Transverse colon (tissue), 4 donors: ENCODE measurements around the gene MACF1. TPM values are rescaled to one million over a fixed set of nuclear protein-coding genes. Genes with fewer than 3 reads are reported as not detected.
"Not testable (repeated sequence)": the region's sequence is repeated elsewhere in the genome, so short reads cannot be mapped to it uniquely, and the experiment has no call there.

ENCODE experiments used
- DNase-seq: peaks from one replicate; pipeline ENCODE4 v3.0.0-alpha.2; 2019
- H3K27ac ChIP-seq, 4 donors: fragments of 200-600 bp; sonication (generic); 2 replicates each; pipeline ENCODE4 v1.5.1; 2016 to 2018; ENCODE audit warnings: inconsistent platforms in 4 of 4
- H3K27me3 ChIP-seq: fragments of 200-600 bp; sonication (generic); 2 replicates; pipeline ENCODE4 v1.5.1; 2017; ENCODE audit warnings: inconsistent platforms
- H3K36me3 ChIP-seq, 4 donors: fragments of 200-600 bp; sonication (generic); 2 replicates each; pipeline ENCODE4 v1.5.1; 2017 to 2019; ENCODE audit warnings: inconsistent platforms in 4 of 4
- H3K4me1 ChIP-seq, 4 donors: fragments of 200-600 bp; sonication (generic); 2 replicates each; pipeline ENCODE4 v1.5.1; 2017 to 2020; ENCODE audit warnings: inconsistent platforms in 4 of 4
- H3K4me3 ChIP-seq, 4 donors: fragments of 200-600 bp; sonication (generic); 1 replicate in 1 of 4; 2 replicates in 3 of 4; pipeline versions ENCODE4 v1.5.1 to v1.6.1; 2017 to 2019; ENCODE audit warnings: inconsistent platforms in 4 of 4
- H3K9me3 ChIP-seq, 2 donors: fragments of 200-600 bp; sonication (generic); 2 replicates each; pipeline ENCODE4 v1.5.1; 2017 to 2019; ENCODE audit warnings: inconsistent platforms in 2 of 2
- CTCF ChIP-seq, 5 experiments: fragments of 200-600 bp in 3 of 5; fragments of 450-650 bp in 2 of 5; sonication (generic) in 3 of 5; IDR thresholded peaks; 1 replicate in 2 of 5; 2 replicates in 3 of 5; pipeline ENCODE4 v1.5.1; 2016 to 2017; ENCODE audit warnings: antibody characterized with exemption in 5 of 5, inconsistent platforms in 3 of 5, mild to moderate bottlenecking in 2 of 5, moderate library complexity in 1 of 5
- EP300 ChIP-seq: sonication (generic); formaldehyde crosslinking; IDR thresholded peaks from one replicate; pipeline ENCODE4 v1.6.1; 2017; ENCODE audit warnings: antibody characterized with exemption, low read depth
- POLR2A ChIP-seq: fragments of 450-650 bp; IDR thresholded peaks from one replicate; pipeline ENCODE4 v1.6.1; 2016; ENCODE audit warnings: antibody characterized with exemption, mild to moderate bottlenecking, moderate library complexity
- POLR2AphosphoS5 ChIP-seq, 3 donors: sonication (generic); formaldehyde crosslinking; IDR thresholded peaks; one replicate each; pipeline ENCODE4 v1.6.1; 2016; ENCODE audit warnings: antibody characterized with exemption in 3 of 3
- WGBS, 2 donors: methylation state at CpG; one replicate each; pipeline ENCODE4 v1.1.5; 2018; ENCODE audit warnings: low coverage in 1 of 2; 5-methylcytosine and 5-hydroxymethylcytosine counted together
- in situ Hi-C, 4 donors: fragments of 200-750 bp; cut with MboI; loops; one replicate each; pipeline versions ENCODE4 v1.15.0 to v1.15.1; 2017; ENCODE audit warnings: low sequenced_read_pairs in 3 of 4, low pct_ligation_motif_present in 1 of 4, low pct_unique_long_range_greater_than_20kb in 1 of 4
- intact Hi-C: fragments of 100-400 bp; cut with DNase I; formaldehyde crosslinking; loops from one replicate; pipeline ENCODE4 v1.15.1; 2023; ENCODE audit warnings: low total_unique reads
- total RNA-seq, 4 donors: library from RNA; depleted of rRNA; stranded (reverse); fragments of >200 nt; gene quantifications; one replicate each; pipeline ENCODE4 v1.1.0, GENCODE V29; 2016

Gene MACF1
- total RNA-seq, 4 donors from 2014 or later, result 190 to 300 (median 254) TPM

- H3K27ac ChIP-seq, H3K36me3 ChIP-seq, intact Hi-C loops, H3K9me3 ChIP-seq: not testable (repeated sequence)
- in situ Hi-C loops, result loop anchor here in 1 of 4 donors (10.0 kb wide), 1 partner anchor 292 kb away; the partner anchor contains the start of gene BMP8B
- peaks cover 40% of the 10 kb centered on the region for H3K27me3 ChIP-seq
- 39% methylated on average over 53 of the region's 67 CpGs; no CpG with 5 or more reads in 1 of the 2 donors for WGBS, 2 donors
- peak overlapping the region in 3 of 4 donors; percentile 38 to 51 (median 46) for H3K4me3 ChIP-seq
- H3K4me1 ChIP-seq, result peaks cover 5 to 17% (median 11%) of the 10 kb centered on the region in 4 donors
- peak in 1 of 3 donors; percentile 24 for TF ChIP-seq POLR2AphosphoS5 (IDR thresholded peaks at IDR 0.05)
- peak; percentile 64 for DNase-seq
Measured at GRCh38 chr1:39492118-39493042, 287.9 kb downstream of the MACF1 start.

- H3K9me3 ChIP-seq, H3K27ac ChIP-seq, H3K36me3 ChIP-seq, DNase-seq, intact Hi-C loops, H3K4me3 ChIP-seq: not testable (repeated sequence)
- H3K4me1 ChIP-seq, result peaks cover 5 to 17% (median 11%) of the 10 kb centered on the region in 4 donors
- in situ Hi-C loops, result loop anchor here in 1 of 4 donors (10.0 kb wide), 1 partner anchor 292 kb away; the partner anchor contains the start of gene BMP8B
- peaks cover 40% of the 10 kb centered on the region for H3K27me3 ChIP-seq
- WGBS, 2 donors, result 87% methylated on average over 13 of the region's 13 CpGs; no CpG with 5 or more reads in 1 of the 2 donors
Measured at GRCh38 chr1:39493043-39493810, 288.7 kb downstream of the MACF1 start.

GRCh38 chr1:39494671-39495410 is 290.3 kb downstream of the MACF1 start:
- 89 to 100% methylated on average over 2 to 10 of the region's 14 CpGs for WGBS, 2 donors
- no peaks in the 10 kb centered on the region for H3K9me3 ChIP-seq
- TF ChIP-seq POLR2A (no peak), CTCF (IDR thresholded peaks at IDR 0.05) (no peak), POLR2AphosphoS5 (IDR thresholded peaks at IDR 0.05) (no peak), EP300 (no peak)
- no peak overlapping the region for H3K27ac ChIP-seq
- no peak overlapping the region for H3K4me3 ChIP-seq
- in situ Hi-C loops, result loop anchor here in 1 of 4 donors (10.0 kb wide), 1 partner anchor 290 kb away; the partner anchor contains the start of gene BMP8B
- H3K4me1 ChIP-seq, result peaks cover 5 to 17% (median 11%) of the 10 kb centered on the region in 4 donors
- H3K27me3 ChIP-seq, result peaks cover 40% of the 10 kb centered on the region
- intact Hi-C loops, result no loop called here
- DNase-seq, result no peak
- no peaks in the 10 kb centered on the region for H3K36me3 ChIP-seq

- DNase-seq, H3K36me3 ChIP-seq, H3K4me3 ChIP-seq, H3K9me3 ChIP-seq, intact Hi-C loops, H3K27ac ChIP-seq, H3K4me1 ChIP-seq: not testable (repeated sequence)
- H3K27me3 ChIP-seq, result peaks cover 26% of the 10 kb centered on the region
- 84 to 89% methylated on average over 2 to 5 of the region's 5 CpGs for WGBS, 2 donors
- in situ Hi-C loops, result loop anchor here in 1 of 4 donors (10.0 kb wide), 1 partner anchor 288 kb away; the partner anchor contains the start of gene BMP8B
Measured at GRCh38 chr1:39496520-39496919, 292.0 kb downstream of the MACF1 start.

DNA sequence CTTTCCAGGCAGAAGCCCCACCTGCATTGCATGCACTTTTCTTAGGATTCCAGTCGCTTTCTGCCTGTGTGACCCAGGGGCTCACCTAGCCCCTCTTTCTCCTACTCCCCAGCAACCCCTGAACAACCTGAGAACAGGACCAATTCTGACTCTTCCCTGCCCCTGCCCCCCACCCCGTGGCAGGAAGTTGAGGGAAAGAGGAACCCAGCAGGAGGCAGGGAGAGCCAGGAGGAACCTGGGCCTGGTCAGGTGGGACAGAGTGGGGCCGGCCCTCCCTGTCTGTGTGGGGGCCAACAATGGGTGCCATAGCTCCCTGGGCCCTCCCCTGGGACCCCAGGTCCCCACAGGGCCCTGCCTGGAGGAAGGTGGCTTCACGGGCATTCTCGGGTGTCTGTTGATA is 293.1 kb downstream of the MACF1 start:
- no peak overlapping the region for H3K4me3 ChIP-seq
- intact Hi-C loops, result no loop called here
- TF ChIP-seq POLR2AphosphoS5 (IDR thresholded peaks at IDR 0.05), result no peak
- no peak for TF ChIP-seq EP300
- no peak for TF ChIP-seq POLR2A
- no peak for TF ChIP-seq CTCF (IDR thresholded peaks at IDR 0.05)

DNA sequence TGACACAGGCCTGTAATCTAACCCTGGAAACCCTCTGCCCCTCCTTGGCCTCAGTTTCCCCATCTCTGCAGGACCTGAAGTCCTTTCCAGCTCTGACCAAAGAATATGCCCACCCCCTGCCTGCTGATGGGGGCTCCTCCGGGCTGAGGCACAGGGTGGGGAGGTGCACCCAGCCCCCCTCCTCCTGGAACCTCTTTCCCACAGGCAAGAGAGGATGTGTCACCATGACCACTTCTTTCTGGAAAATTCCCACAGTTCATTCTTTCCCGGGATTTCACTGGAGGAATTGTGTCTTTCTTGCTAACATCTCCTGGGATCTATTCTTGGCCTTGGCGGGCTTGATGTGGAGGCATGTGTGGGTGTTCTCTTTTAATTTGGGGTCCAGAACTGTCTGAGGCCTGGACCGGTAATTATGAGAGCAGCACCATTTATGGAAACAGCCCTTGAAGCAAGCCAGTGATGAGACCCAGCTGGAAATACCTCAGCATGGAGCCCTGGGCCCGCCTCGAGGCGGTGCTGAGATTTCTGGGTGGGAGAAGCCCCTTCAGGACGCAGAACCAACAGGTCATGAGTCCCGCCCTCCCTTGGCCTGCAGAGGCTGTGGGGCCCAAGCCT is 293.7 kb downstream of the MACF1 start:
- H3K9me3 ChIP-seq, H3K4me1 ChIP-seq, H3K36me3 ChIP-seq, H3K4me3 ChIP-seq, H3K27ac ChIP-seq, DNase-seq, intact Hi-C loops: not testable (repeated sequence)
- H3K27me3 ChIP-seq, result peaks cover 10% of the 10 kb centered on the region
- in situ Hi-C loops, result loop anchor here in 1 of 4 donors (10.0 kb wide), 1 partner anchor 287 kb away; the partner anchor contains the start of gene BMP8B
- WGBS, 2 donors, result 82% methylated on average over 7 of the region's 9 CpGs; no CpG with 5 or more reads in 1 of the 2 donors

More for the DNA sequence above, 293.1 kb downstream of the MACF1 start:
- peaks cover 0 to 4% (median 0%) of the 10 kb centered on the region in 4 donors for H3K4me1 ChIP-seq
- H3K27me3 ChIP-seq, result peaks cover 16% of the 10 kb centered on the region
- no peak for DNase-seq
- no peaks in the 10 kb centered on the region for H3K9me3 ChIP-seq
- in situ Hi-C loops, result loop anchor here in 1 of 4 donors (10.0 kb wide), 1 partner anchor 287 kb away; the partner anchor contains the start of gene BMP8B
- no peaks in the 10 kb centered on the region for H3K36me3 ChIP-seq
- no peak overlapping the region for H3K27ac ChIP-seq
- 50% methylated on average over 2 of the region's 5 CpGs; no CpG with 5 or more reads in 1 of the 2 donors for WGBS, 2 donors

GRCh38 chr1:39498821-39499220 is 294.3 kb downstream of the MACF1 start:
- H3K9me3 ChIP-seq, H3K4me3 ChIP-seq, DNase-seq, H3K27me3 ChIP-seq, intact Hi-C loops, H3K4me1 ChIP-seq, H3K36me3 ChIP-seq: not testable (repeated sequence)
- in situ Hi-C loops, result loop anchor here in 1 of 4 donors (10.0 kb wide), 1 partner anchor 286 kb away; the partner anchor contains the start of gene BMP8B
- H3K27ac ChIP-seq, result peak overlapping the region in 1 of 4 donors; percentile 14
- WGBS, 2 donors, result 100% methylated on average over 7 of the region's 15 CpGs; no CpG with 5 or more reads in 1 of the 2 donors
